HuH-7 (cell line): ENCODE data around the gene ZNF337.
A peak's percentile ranks its signal among the peaks of the same experiment; 100 is the strongest.
"Not testable (repeated sequence)": the region's sequence is repeated elsewhere in the genome, so short reads cannot be mapped to it uniquely, and the experiment has no call there.

ENCODE experiments used
- DNase-seq: peaks from one replicate; pipeline ENCODE4 v3.0.0; 2011; ENCODE audit warnings: low spot score

ZNF337 gene

GRCh38 chr20:25696371-25697131 lies at the start of gene ZNF337:
ZNF337 (minus strand) TSS chr20:25696853; CDS start chr20:25686417, 10,436 bp downstream.
- peak; percentile 98 for DNase-seq

- no peak for DNase-seq
Observed at GRCh38 chr20:25745738-25746137, 49.1 kb upstream of the ZNF337 start.

GRCh38 chr20:25745100-25745499 lies 48.4 kb upstream of the ZNF337 start:
- DNase-seq: no peak

GRCh38 chr20:25744261-25744660 lies 47.6 kb upstream of the ZNF337 start:
- DNase-seq: no peak

GRCh38 chr20:25741088-25741487 lies 44.4 kb upstream of the ZNF337 start:
- no peak for DNase-seq

- DNase-seq: no peak
Observed at GRCh38 chr20:25739615-25740320, 43.1 kb upstream of the ZNF337 start.

- no peak for DNase-seq
Observed at GRCh38 chr20:25738198-25738597, 41.5 kb upstream of the ZNF337 start.

GRCh38 chr20:25733903-25734302 lies 37.2 kb upstream of the ZNF337 start:
- no peak for DNase-seq

GRCh38 chr20:25730862-25731261 lies 34.2 kb upstream of the ZNF337 start:
- DNase-seq: no peak

GRCh38 chr20:25726357-25726756 lies 29.7 kb upstream of the ZNF337 start:
- DNase-seq: no peak

- DNase-seq: no peak
Observed at GRCh38 chr20:25725639-25726038, 29.0 kb upstream of the ZNF337 start.

GRCh38 chr20:25723975-25724374 lies 27.3 kb upstream of the ZNF337 start:
- no peak for DNase-seq

- DNase-seq: no peak
Observed at GRCh38 chr20:25720285-25720684, 23.6 kb upstream of the ZNF337 start.

GRCh38 chr20:25718896-25719809 lies 22.5 kb upstream of the ZNF337 start:
- DNase-seq: not testable (repeated sequence)

GRCh38 chr20:25707695-25708094 lies 11.0 kb upstream of the ZNF337 start:
- DNase-seq: no peak

- no peak for DNase-seq
Observed at GRCh38 chr20:25706793-25707192, 10.1 kb upstream of the ZNF337 start.

GRCh38 chr20:25705830-25706351 lies 9.2 kb upstream of the ZNF337 start:
- no peak for DNase-seq

- DNase-seq: not testable (repeated sequence)
Observed at GRCh38 chr20:25704303-25704702, 7.7 kb upstream of the ZNF337 start.

- not testable (repeated sequence) for DNase-seq
Observed at GRCh38 chr20:25700835-25701234, 4.2 kb upstream of the ZNF337 start.

- DNase-seq: no peak
Observed at GRCh38 chr20:25699914-25700313, 3.3 kb upstream of the ZNF337 start.

- DNase-seq: no peak
Observed at GRCh38 chr20:25697132-25697446, 436 bp upstream of the ZNF337 start.
